Endothelial cell of umbilical vein (primary cell): ENCODE results near the gene AUH. TPM values are rescaled to one million over a fixed set of nuclear protein-coding genes. Genes with fewer than 3 reads are reported as not detected.

ENCODE experiments used
- BruUV-seq: library from RNA; stranded (reverse); fragments of 400-500 nt; replicated peaks from 2 replicates; lab custom pipeline; 2021; lab: Mats Ljungman, UMichigan
- CTCF ChIA-PET: fragments of 300-600, 350-600 bp; sonication (Branson Sonifier 250); formaldehyde crosslinking; loops from one replicate; lab custom pipeline; 2021; ENCODE audit warnings: antibody characterized with exemption, inconsistent platforms; lab: Charles Lee
- POLR2A ChIA-PET: fragments of 300-600, 350-600 bp; sonication (Branson Sonifier 250); formaldehyde crosslinking; loops from one replicate; lab custom pipeline; 2021; ENCODE audit warnings: antibody characterized with exemption, inconsistent platforms; lab: Charles Lee
- DNase-seq: peaks from one replicate; pipeline ENCODE4 v3.0.0-alpha.2; 2011; ENCODE audit warnings: low read depth, low spot score
- FAIRE-seq: peaks from 2 replicates; lab custom pipeline; 2011; peaks lifted over from hg19 to GRCh38; lab: Jason Lieb, UNC
- H2AFZ ChIP-seq: 2 replicates; pipeline ENCODE4 v1.6.0; 2012; ENCODE audit warnings: low read depth, low read length, control low read depth, inconsistent platforms
- H3K27ac ChIP-seq: 2 replicates; pipeline ENCODE4 v1.5.1; 2011; ENCODE audit warnings: low read depth, mild to moderate bottlenecking, control low read depth, low read length, moderate library complexity; ENCODE audit not compliant: insufficient read depth
- H3K27me3 ChIP-seq, 2 experiments: 2 replicates each; pipeline versions ENCODE4 v1.6.0 to v1.6.1; 2011; ENCODE audit warnings: low read length in 2 of 2, mixed read lengths in 1 of 2; ENCODE audit not compliant: control insufficient read depth in 2 of 2, insufficient read depth in 2 of 2
- H3K36me3 ChIP-seq, 2 experiments: 2 replicates in 1 of 2; 3 replicates in 1 of 2; pipeline ENCODE4 v1.5.1; 2011; ENCODE audit warnings: low read length in 2 of 2, mild to moderate bottlenecking in 1 of 2, moderate library complexity in 1 of 2; ENCODE audit not compliant: control insufficient read depth in 2 of 2, insufficient read depth in 2 of 2; ENCODE audit errors: extremely low read depth in 1 of 2
- H3K4me1 ChIP-seq: 3 replicates; pipeline ENCODE4 v1.5.1; 2011; ENCODE audit warnings: mild to moderate bottlenecking, low read length; ENCODE audit not compliant: control insufficient read depth, insufficient read depth; ENCODE audit errors: extremely low read depth
- H3K4me2 ChIP-seq: 2 replicates; pipeline ENCODE4 v1.6.1; 2011; ENCODE audit warnings: low read length, control low read depth, mixed read lengths; ENCODE audit not compliant: insufficient read depth
- H3K4me3 ChIP-seq, 3 experiments: fragments of 200-600 bp in 1 of 3; sonication (generic), shearing (Covaris generic) in 1 of 3; replicated peaks in 1 of 3; 2 replicates each; pipeline ENCODE4 v1.5.1; 2011 to 2016; ENCODE audit warnings: control low read depth in 3 of 3, low read length in 3 of 3, mild to moderate bottlenecking in 2 of 3, inconsistent platforms in 1 of 3, low read depth in 1 of 3, moderate library complexity in 1 of 3; ENCODE audit not compliant: insufficient read depth in 1 of 3
- H3K79me2 ChIP-seq: 2 replicates; pipeline ENCODE4 v1.6.0; 2012; ENCODE audit warnings: low read length, inconsistent platforms; ENCODE audit not compliant: control insufficient read depth, insufficient read depth
- H3K9ac ChIP-seq: replicated peaks from 2 replicates; pipeline ENCODE3; 2011; ENCODE audit warnings: low read length, control low read depth; ENCODE audit not compliant: insufficient read depth; ENCODE audit errors: extremely low read depth
- H3K9me1 ChIP-seq: replicated peaks from 3 replicates; pipeline ENCODE4 v1.6.0; 2011; ENCODE audit warnings: mild to moderate bottlenecking, low read length; ENCODE audit not compliant: control insufficient read depth, insufficient read depth; ENCODE audit errors: extremely low read depth
- H3K9me3 ChIP-seq: replicated peaks from 2 replicates; pipeline ENCODE4 v1.5.1; 2012; ENCODE audit warnings: low read length, inconsistent platforms; ENCODE audit not compliant: control insufficient read depth, insufficient read depth
- H4K20me1 ChIP-seq: replicated peaks from 2 replicates; pipeline ENCODE3; 2011; ENCODE audit warnings: mild to moderate bottlenecking, low read length; ENCODE audit not compliant: control insufficient read depth, insufficient read depth; ENCODE audit errors: extremely low read depth
- EZH2 ChIP-seq: IDR thresholded peaks from 2 replicates; pipeline ENCODE4 v1.6.1; 2012; ENCODE audit warnings: borderline replicate concordance, low read depth, mild to moderate bottlenecking, moderate library complexity, low read length, inconsistent platforms; ENCODE audit not compliant: severe bottlenecking
- FOS ChIP-seq: IDR thresholded peaks from 2 replicates; pipeline ENCODE4 v1.6.1; 2011; ENCODE audit warnings: mild to moderate bottlenecking, low read length, moderate library complexity, borderline replicate concordance; ENCODE audit not compliant: insufficient read depth
- GATA2 ChIP-seq: IDR thresholded peaks from 2 replicates; pipeline ENCODE4 v1.7.0; 2011; ENCODE audit warnings: low read depth, mild to moderate bottlenecking, moderate library complexity, mixed read lengths, low read length; ENCODE audit not compliant: insufficient read length, insufficient read depth
- JUN ChIP-seq: IDR thresholded peaks from 2 replicates; pipeline ENCODE4 v1.6.1; 2011; ENCODE audit warnings: borderline replicate concordance, low read depth; ENCODE audit not compliant: insufficient read length, insufficient read depth
- MYC ChIP-seq: IDR thresholded peaks from one replicate; pipeline ENCODE4 v1.6.1; 2011; ENCODE audit warnings: mild to moderate bottlenecking, low read depth, low read length
- POLR2A ChIP-seq: IDR thresholded peaks from 2 replicates; pipeline ENCODE4 v1.6.1; 2012; ENCODE audit warnings: low read depth, mild to moderate bottlenecking, control low read depth, low read length
- POLR2AphosphoS5 ChIP-seq: IDR thresholded peaks from 2 replicates; pipeline ENCODE4 v1.6.1; 2012; ENCODE audit warnings: low read depth, mild to moderate bottlenecking, control low read depth, low read length, moderate library complexity; ENCODE audit not compliant: insufficient read depth
- dilution Hi-C: fragments of 300-500 bp; cut with MboI; formaldehyde crosslinking; loops from one replicate; pipeline ENCODE4 v1.15.0; 2019; ENCODE audit warnings: low sequenced_read_pairs; ENCODE audit not compliant: extremely low pct_ligation_motif_present
- intact Hi-C: fragments of 100-400 bp; cut with micrococcal nuclease; formaldehyde crosslinking; loops from one replicate; pipeline ENCODE4 v1.10.0; 2022
- polyA plus RNA-seq, 4 experiments: library from polyadenylated mRNA; depleted of rRNA in 3 of 4; stranded (reverse) in 3 of 4; unstranded in 1 of 4; fragments of >200 nt; gene quantifications; 2 replicates each; pipeline versions ENCODE4 v1.2.1 to v1.2.3, GENCODE V29; 2011 to 2012; ENCODE audit warnings: missing spikeins in 1 of 4
- total RNA-seq: library from RNA; stranded (reverse); gene quantifications from 2 replicates; pipeline ENCODE4 v1.2.3, GENCODE V29; 2021
- TF ChIP-seq, protein P1 (sequence below), 2 donors: IDR thresholded peaks; 1 replicate in 1 of 2; 2 replicates in 1 of 2; pipeline ENCODE4 v1.5.1; 2011; ENCODE audit warnings: low read length in 2 of 2, mild to moderate bottlenecking in 2 of 2, moderate library complexity in 2 of 2, control low read depth in 1 of 2, inconsistent platforms in 1 of 2, low read depth in 1 of 2; ENCODE audit not compliant: insufficient read depth in 1 of 2; ENCODE audit errors: extremely low read depth in 1 of 2
- TF ChIP-seq, protein P2 (sequence below): IDR thresholded peaks from 2 replicates; pipeline ENCODE4 v1.6.1; 2011; ENCODE audit not compliant: insufficient read depth, insufficient read length

Gene AUH
- total and polyA plus RNA-seq, 2 donors (not counting 3 experiments of a cell fraction or from before 2014, with no cell fraction given): 2.3 to 9.2 TPM

DNA sequence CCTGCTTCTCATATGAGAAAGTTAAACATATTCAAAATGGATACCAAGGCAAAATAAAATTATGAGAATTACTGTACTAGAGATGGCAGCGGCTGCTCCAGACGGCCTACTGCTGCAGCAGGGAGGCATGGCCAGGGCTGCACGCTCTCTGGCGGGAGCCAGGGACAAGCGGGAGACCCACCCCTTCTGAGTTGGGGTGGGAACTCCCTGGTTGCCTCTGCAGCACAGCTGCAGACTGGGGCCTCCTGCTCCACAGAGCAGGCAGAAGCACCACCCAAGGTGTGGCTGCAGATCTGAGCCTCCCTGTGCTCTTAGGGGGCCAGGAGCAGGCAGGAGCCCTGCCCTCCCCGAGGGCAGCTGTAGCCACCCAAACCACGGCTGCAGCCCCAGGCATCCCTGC, 2.3 kb upstream of the AUH start:
- no peaks in the 10 kb centered on the region for H3K9me1 ChIP-seq
- H3K4me3 ChIP-seq: no peak overlapping the region
- TF ChIP-seq FOS: no peak
- TF ChIP-seq, protein P1, sequence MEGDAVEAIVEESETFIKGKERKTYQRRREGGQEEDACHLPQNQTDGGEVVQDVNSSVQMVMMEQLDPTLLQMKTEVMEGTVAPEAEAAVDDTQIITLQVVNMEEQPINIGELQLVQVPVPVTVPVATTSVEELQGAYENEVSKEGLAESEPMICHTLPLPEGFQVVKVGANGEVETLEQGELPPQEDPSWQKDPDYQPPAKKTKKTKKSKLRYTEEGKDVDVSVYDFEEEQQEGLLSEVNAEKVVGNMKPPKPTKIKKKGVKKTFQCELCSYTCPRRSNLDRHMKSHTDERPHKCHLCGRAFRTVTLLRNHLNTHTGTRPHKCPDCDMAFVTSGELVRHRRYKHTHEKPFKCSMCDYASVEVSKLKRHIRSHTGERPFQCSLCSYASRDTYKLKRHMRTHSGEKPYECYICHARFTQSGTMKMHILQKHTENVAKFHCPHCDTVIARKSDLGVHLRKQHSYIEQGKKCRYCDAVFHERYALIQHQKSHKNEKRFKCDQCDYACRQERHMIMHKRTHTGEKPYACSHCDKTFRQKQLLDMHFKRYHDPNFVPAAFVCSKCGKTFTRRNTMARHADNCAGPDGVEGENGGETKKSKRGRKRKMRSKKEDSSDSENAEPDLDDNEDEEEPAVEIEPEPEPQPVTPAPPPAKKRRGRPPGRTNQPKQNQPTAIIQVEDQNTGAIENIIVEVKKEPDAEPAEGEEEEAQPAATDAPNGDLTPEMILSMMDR (IDR thresholded peaks at IDR 0.05; ENCODE audit: extremely low read depth in 1 of 2, insufficient read depth in 1 of 2, low read depth in 1 of 2, low read length in 2 of 2): no peak
- TF ChIP-seq POLR2A: no peak
- no peak for TF ChIP-seq POLR2AphosphoS5
- TF ChIP-seq, protein P2, sequence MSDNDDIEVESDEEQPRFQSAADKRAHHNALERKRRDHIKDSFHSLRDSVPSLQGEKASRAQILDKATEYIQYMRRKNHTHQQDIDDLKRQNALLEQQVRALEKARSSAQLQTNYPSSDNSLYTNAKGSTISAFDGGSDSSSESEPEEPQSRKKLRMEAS: no peak
- TF ChIP-seq EZH2: no peak
- TF ChIP-seq JUN: no peak
- TF ChIP-seq GATA2: no peak
- no peak for TF ChIP-seq MYC
- no peaks in the 10 kb centered on the region for H3K36me3 ChIP-seq
- H3K79me2 ChIP-seq: peaks cover 10% of the 10 kb centered on the region
- dilution Hi-C loops: no loop called here
- peaks cover 15% of the 10 kb centered on the region for H3K4me1 ChIP-seq
- H3K27me3 ChIP-seq: peaks cover 3 to 5% of the 10 kb centered on the region in 2 experiments
- no peaks in the 10 kb centered on the region for H4K20me1 ChIP-seq
- H3K4me2 ChIP-seq: no peak overlapping the region
- DNase-seq: no peak
- H3K9ac ChIP-seq: no peak overlapping the region
- intact Hi-C loops: no loop called here
- no peak overlapping the region for H3K27ac ChIP-seq
- BruUV-seq: no TSS peak
- no peaks in the 10 kb centered on the region for H3K9me3 ChIP-seq
- ChIA-PET POLR2A (no interaction called here), CTCF (no interaction called here)
- H2AFZ ChIP-seq: no peak overlapping the region
- no peak for FAIRE-seq
